ENCODE data around the gene STK32B.

STK32B gene

GRCh38 chr4:5391492-5391891, 340.2 kb downstream of the STK32B start:
- DNase-seq (ENCODE audit: low read depth, low spot score): no peak

- no peak for DNase-seq (ENCODE audit: low read depth, low spot score)
Measured at GRCh38 chr4:5393911-5394513, 342.7 kb downstream of the STK32B start.

GRCh38 chr4:5395781-5396180, 344.5 kb downstream of the STK32B start:
- DNase-seq (ENCODE audit: low read depth, low spot score): no peak

- no peak for DNase-seq (ENCODE audit: low read depth, low spot score)
Measured at GRCh38 chr4:5398056-5398455, 346.8 kb downstream of the STK32B start.

GRCh38 chr4:5399124-5399523, 347.8 kb downstream of the STK32B start:
- no peak for DNase-seq (ENCODE audit: low read depth, low spot score)

GRCh38 chr4:5399790-5400421, 348.6 kb downstream of the STK32B start:
- DNase-seq (ENCODE audit: low read depth, low spot score): peak; percentile 64

- no peak for DNase-seq (ENCODE audit: low read depth, low spot score)
Measured at GRCh38 chr4:5403746-5404497, 352.6 kb downstream of the STK32B start.

- no peak for DNase-seq (ENCODE audit: low read depth, low spot score)
Measured at GRCh38 chr4:5409237-5409636, 358.0 kb downstream of the STK32B start.

GRCh38 chr4:5409972-5410618, 358.8 kb downstream of the STK32B start:
- no peak for DNase-seq (ENCODE audit: low read depth, low spot score)

- DNase-seq (ENCODE audit: low read depth, low spot score): no peak
Measured at GRCh38 chr4:5412296-5412695, 361.0 kb downstream of the STK32B start.

GRCh38 chr4:5412751-5413150, 361.5 kb downstream of the STK32B start:
- DNase-seq (ENCODE audit: low read depth, low spot score): no peak

GRCh38 chr4:5416637-5417036, 365.4 kb downstream of the STK32B start:
- DNase-seq (ENCODE audit: low read depth, low spot score): no peak

- no peak for DNase-seq (ENCODE audit: low read depth, low spot score)
Measured at GRCh38 chr4:5420266-5420665, 369.0 kb downstream of the STK32B start.

- DNase-seq (ENCODE audit: low read depth, low spot score): no peak
Measured at GRCh38 chr4:5421416-5421815, 370.1 kb downstream of the STK32B start.

- DNase-seq (ENCODE audit: low read depth, low spot score): no peak
Measured at GRCh38 chr4:5422195-5422594, 370.9 kb downstream of the STK32B start.

- no peak for DNase-seq (ENCODE audit: low read depth, low spot score)
Measured at GRCh38 chr4:5423670-5424069, 372.4 kb downstream of the STK32B start.

- no peak for DNase-seq (ENCODE audit: low read depth, low spot score)
Measured at GRCh38 chr4:5424211-5424610, 372.9 kb downstream of the STK32B start.

GRCh38 chr4:5424901-5425300, 373.6 kb downstream of the STK32B start:
- no peak for DNase-seq (ENCODE audit: low read depth, low spot score)

GRCh38 chr4:5429747-5430146, 378.5 kb downstream of the STK32B start:
- no peak for DNase-seq (ENCODE audit: low read depth, low spot score)

- no peak for DNase-seq (ENCODE audit: low read depth, low spot score)
Measured at GRCh38 chr4:5433196-5433595, 381.9 kb downstream of the STK32B start.

- DNase-seq (ENCODE audit: low read depth, low spot score): no peak
Measured at GRCh38 chr4:5435201-5435600, 383.9 kb downstream of the STK32B start.

- DNase-seq (ENCODE audit: low read depth, low spot score): no peak
Measured at GRCh38 chr4:5435823-5436222, 384.5 kb downstream of the STK32B start.
